ENCODE results near the gene DPEP3. TPM values are rescaled to one million over a fixed set of nuclear protein-coding genes. Genes with fewer than 3 reads are reported as not detected.

Gene DPEP3
- polyA plus RNA-seq, 1 donor from 2014 or later, result not detected

DNA sequence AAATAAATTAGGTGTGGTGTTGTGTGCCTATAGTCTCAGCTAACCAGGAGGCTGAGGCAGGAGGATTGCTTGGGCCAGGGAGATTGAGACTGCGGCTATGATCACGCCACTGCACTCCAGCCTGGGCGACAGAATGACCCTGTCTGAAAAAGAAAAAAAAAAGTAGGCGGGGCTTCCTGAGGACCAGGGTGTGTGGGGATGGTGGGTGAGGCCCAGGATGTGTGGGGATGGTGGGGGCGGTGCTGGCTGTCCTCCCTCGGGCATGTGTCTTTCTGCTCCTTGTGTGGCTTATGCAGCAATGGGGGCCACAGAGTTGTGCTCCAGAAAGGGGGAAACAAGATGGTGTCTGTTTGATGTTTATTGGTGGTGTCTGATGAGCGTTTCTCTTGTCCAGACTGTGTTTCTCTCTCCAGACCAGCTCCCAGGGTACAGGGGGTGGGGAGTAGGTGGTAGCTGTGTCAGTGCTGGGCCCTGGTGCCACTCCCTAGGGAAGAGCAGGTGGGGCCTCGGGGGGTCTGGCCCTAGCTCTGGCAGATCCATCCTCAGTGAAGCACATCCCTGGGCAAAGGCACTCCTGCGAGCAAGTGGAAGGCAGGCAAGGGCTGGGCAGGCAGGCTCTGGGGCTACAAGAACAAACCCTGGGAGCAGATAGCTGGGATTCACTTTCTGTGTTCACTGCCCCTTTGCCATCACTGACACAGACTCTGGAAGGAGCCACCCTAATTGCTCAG lies 38.7 kb downstream of the DPEP3 start:
- Histone ChIP-seq H3K27me3 (ENCODE audit: insufficient read depth, low read depth, low read length) (no peaks in the 10 kb centered on the region), H3K9ac (ENCODE audit: low read length) (no peak overlapping the region), H4K20me1 (ENCODE audit: insufficient read depth) (no peaks in the 10 kb centered on the region), H3K4me3 (ENCODE audit: low read length) (no peak overlapping the region), H3K27ac (ENCODE audit: low read length) (no peak overlapping the region), H3K4me2 (ENCODE audit: low read length) (no peak overlapping the region), H3F3A (ENCODE audit: insufficient read depth, low read length, poor library complexity, severe bottlenecking) (no peaks in the 10 kb centered on the region), H2AFZ (ENCODE audit: low read depth, low read length) (no peak overlapping the region), H3K9me2 (ENCODE audit: insufficient read depth, low read length) (no peaks in the 10 kb centered on the region), H3K79me2 (replicated peaks; ENCODE audit: insufficient read depth, low read length) (no peaks in the 10 kb centered on the region), H3K9me3 (ENCODE audit: low read length) (no peaks in the 10 kb centered on the region), H3K36me3 (ENCODE audit: insufficient read depth, low read length) (no peaks in the 10 kb centered on the region)
- TF ChIP-seq EP300 (conservative IDR thresholded peaks at IDR 0.05; ENCODE audit: poor library complexity, severe bottlenecking) (no peak), TAF1 (IDR thresholded peaks at IDR 0.05; ENCODE audit: low read depth) (no peak), RAD21 (conservative IDR thresholded peaks at IDR 0.05) (no peak)
- TF ChIP-seq, protein P1, sequence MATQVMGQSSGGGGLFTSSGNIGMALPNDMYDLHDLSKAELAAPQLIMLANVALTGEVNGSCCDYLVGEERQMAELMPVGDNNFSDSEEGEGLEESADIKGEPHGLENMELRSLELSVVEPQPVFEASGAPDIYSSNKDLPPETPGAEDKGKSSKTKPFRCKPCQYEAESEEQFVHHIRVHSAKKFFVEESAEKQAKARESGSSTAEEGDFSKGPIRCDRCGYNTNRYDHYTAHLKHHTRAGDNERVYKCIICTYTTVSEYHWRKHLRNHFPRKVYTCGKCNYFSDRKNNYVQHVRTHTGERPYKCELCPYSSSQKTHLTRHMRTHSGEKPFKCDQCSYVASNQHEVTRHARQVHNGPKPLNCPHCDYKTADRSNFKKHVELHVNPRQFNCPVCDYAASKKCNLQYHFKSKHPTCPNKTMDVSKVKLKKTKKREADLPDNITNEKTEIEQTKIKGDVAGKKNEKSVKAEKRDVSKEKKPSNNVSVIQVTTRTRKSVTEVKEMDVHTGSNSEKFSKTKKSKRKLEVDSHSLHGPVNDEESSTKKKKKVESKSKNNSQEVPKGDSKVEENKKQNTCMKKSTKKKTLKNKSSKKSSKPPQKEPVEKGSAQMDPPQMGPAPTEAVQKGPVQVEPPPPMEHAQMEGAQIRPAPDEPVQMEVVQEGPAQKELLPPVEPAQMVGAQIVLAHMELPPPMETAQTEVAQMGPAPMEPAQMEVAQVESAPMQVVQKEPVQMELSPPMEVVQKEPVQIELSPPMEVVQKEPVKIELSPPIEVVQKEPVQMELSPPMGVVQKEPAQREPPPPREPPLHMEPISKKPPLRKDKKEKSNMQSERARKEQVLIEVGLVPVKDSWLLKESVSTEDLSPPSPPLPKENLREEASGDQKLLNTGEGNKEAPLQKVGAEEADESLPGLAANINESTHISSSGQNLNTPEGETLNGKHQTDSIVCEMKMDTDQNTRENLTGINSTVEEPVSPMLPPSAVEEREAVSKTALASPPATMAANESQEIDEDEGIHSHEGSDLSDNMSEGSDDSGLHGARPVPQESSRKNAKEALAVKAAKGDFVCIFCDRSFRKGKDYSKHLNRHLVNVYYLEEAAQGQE (IDR thresholded peaks at IDR 0.05; ENCODE audit: borderline replicate concordance), result no peak
- TF ChIP-seq, protein P2, sequence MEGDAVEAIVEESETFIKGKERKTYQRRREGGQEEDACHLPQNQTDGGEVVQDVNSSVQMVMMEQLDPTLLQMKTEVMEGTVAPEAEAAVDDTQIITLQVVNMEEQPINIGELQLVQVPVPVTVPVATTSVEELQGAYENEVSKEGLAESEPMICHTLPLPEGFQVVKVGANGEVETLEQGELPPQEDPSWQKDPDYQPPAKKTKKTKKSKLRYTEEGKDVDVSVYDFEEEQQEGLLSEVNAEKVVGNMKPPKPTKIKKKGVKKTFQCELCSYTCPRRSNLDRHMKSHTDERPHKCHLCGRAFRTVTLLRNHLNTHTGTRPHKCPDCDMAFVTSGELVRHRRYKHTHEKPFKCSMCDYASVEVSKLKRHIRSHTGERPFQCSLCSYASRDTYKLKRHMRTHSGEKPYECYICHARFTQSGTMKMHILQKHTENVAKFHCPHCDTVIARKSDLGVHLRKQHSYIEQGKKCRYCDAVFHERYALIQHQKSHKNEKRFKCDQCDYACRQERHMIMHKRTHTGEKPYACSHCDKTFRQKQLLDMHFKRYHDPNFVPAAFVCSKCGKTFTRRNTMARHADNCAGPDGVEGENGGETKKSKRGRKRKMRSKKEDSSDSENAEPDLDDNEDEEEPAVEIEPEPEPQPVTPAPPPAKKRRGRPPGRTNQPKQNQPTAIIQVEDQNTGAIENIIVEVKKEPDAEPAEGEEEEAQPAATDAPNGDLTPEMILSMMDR (IDR thresholded peaks at IDR 0.05; ENCODE audit: poor library complexity, severe bottlenecking), result no peak

DNA sequence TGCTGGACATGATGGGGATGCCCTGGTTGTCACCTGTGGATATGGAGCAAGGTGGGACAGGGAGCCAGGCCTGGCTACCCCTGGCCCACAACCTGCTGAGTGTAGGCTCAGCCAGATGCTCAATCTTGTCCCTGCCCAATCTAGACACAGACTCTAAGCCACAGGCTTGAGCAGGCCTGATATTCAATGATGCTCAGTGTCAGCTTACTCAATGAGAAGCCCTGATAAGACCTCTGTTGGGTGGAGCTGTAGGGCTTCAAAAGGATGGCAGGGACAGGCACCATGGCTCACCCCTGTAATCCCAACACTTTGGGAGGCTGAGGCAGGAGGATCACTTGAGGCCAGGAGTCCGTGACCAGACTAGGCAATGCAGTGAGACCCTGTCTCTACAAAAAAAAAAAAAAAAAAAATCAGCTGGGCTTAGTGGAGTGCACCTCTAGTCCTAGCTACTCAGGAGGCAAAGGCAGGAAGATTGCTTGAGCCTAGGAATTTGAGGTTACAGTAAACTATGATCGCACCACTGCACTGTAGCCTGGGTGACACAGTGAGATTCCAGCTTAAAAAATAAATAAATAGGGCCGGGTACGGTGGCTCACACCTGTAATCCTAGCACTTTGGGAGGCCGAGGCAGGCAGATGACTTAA lies 39.7 kb downstream of the DPEP3 start:
- H3K27ac ChIP-seq (ENCODE audit: low read length), result no peak overlapping the region
- no peaks in the 10 kb centered on the region for H3K9me3 ChIP-seq (ENCODE audit: low read length)
- no peaks in the 10 kb centered on the region for H3K36me3 ChIP-seq (ENCODE audit: insufficient read depth, low read length)
- no peak overlapping the region for H2AFZ ChIP-seq (ENCODE audit: low read depth, low read length)
- no peaks in the 10 kb centered on the region for H3F3A ChIP-seq (ENCODE audit: insufficient read depth, low read length, poor library complexity, severe bottlenecking)
- no peaks in the 10 kb centered on the region for H4K20me1 ChIP-seq (ENCODE audit: insufficient read depth)
- no peaks in the 10 kb centered on the region for H3K79me2 ChIP-seq (replicated peaks; ENCODE audit: insufficient read depth, low read length)
- no peaks in the 10 kb centered on the region for H3K9me2 ChIP-seq (ENCODE audit: insufficient read depth, low read length)
- no peak for TF ChIP-seq RAD21 (conservative IDR thresholded peaks at IDR 0.05)
- TF ChIP-seq SMC3 (conservative IDR thresholded peaks at IDR 0.05; ENCODE audit: poor library complexity), result no peak
- TF ChIP-seq, protein P1 (IDR thresholded peaks at IDR 0.05; ENCODE audit: borderline replicate concordance), result no peak
- TF ChIP-seq, protein P2 (IDR thresholded peaks at IDR 0.05; ENCODE audit: poor library complexity, severe bottlenecking), result no peak
- TF ChIP-seq MXI1 (conservative IDR thresholded peaks at IDR 0.05; ENCODE audit: poor library complexity, severe bottlenecking), result no peak
- no peak for TF ChIP-seq POLR2AphosphoS5 (IDR thresholded peaks at IDR 0.05)
- TF ChIP-seq EZH2 (IDR thresholded peaks at IDR 0.05; ENCODE audit: borderline replicate concordance, insufficient read depth, low read length, poor library complexity, severe bottlenecking), result no peak
- no peak for TF ChIP-seq EP300 (conservative IDR thresholded peaks at IDR 0.05; ENCODE audit: poor library complexity, severe bottlenecking)
- no peak for TF ChIP-seq TAF1 (IDR thresholded peaks at IDR 0.05; ENCODE audit: low read depth)
- no peaks in the 10 kb centered on the region for H3K27me3 ChIP-seq (ENCODE audit: insufficient read depth, low read depth, low read length)
- H3K4me2 ChIP-seq (ENCODE audit: low read length), result no peak overlapping the region
- H3K4me3 ChIP-seq (ENCODE audit: low read length), result no peak overlapping the region
- no peak overlapping the region for H3K9ac ChIP-seq (ENCODE audit: low read length)

Measured in neural cell (in vitro differentiated cells).